HK-2 (cell line): ENCODE results near the gene IPO7.
A peak's percentile ranks its signal among the peaks of the same experiment; 100 is the strongest.
"Not testable (repeated sequence)": the region's sequence is repeated elsewhere in the genome, so short reads cannot be mapped to it uniquely, and the experiment has no call there.

ENCODE experiments used
- DNase-seq: peaks from one replicate; pipeline ENCODE4 v3.0.0-alpha.2; 2018; ENCODE audit not compliant: unreplicated experiment

IPO7 gene

DNA sequence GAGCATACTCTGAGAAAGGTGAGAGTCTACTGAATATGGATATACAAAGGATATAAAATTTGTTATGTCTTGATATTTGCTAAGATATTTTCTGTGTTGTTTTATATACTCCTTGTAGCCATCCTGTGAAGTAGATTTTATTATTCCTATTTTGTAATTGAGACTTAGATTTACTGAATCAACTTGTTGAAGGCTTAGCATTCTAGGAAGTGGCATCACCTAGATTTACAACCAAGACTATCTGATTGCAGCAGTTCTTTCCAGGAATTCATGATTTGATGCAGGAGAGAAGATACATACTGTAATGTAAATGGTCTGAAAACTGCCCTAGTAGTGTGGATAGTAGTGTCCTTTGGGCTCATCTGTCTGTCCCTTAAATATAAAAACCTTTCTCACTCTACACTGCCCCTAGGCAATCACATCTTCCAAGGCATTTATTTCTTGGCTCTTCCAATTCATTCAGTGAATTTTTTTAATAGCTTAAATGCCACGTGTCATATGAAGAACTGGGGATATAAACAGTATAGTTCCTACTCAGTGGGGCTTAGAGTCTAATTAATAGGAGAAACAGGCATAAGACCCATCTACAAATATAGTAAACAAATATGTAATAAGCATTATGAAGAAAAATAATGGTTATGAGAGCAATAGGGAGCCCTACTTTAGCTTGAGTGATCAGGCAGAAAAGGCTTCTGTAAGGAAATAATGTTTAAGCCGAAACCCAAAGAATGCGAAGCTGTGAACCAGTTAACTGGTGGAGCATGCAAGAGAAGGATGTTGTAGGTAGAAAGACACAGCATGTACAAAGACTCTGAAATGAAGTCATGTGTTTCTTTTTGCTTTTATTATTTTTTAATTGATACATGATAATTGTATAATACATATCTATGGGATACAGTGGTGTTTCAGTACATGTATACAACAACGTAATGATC lies 13.6 kb downstream of the IPO7 start:
- no peak for DNase-seq

DNA sequence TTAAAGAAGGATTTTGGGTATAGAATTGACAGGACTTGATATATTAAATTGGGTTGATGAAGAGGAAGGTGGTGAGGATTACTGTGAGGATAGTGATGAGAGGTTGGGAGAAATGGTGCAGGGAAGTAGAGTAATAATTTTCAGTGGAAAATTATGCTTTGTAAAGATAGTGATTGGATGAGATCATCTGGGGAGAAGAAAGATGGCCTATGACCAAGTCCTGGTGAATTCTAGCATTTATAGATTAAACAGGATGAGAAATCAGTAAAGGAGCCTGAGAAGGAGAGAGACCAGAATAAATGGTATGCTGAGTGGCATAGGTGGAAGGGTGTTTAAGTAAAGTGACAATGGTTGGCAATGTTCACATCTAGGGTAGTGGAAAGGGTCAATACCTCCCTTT lies 15.0 kb downstream of the IPO7 start:
- DNase-seq = no peak

DNA sequence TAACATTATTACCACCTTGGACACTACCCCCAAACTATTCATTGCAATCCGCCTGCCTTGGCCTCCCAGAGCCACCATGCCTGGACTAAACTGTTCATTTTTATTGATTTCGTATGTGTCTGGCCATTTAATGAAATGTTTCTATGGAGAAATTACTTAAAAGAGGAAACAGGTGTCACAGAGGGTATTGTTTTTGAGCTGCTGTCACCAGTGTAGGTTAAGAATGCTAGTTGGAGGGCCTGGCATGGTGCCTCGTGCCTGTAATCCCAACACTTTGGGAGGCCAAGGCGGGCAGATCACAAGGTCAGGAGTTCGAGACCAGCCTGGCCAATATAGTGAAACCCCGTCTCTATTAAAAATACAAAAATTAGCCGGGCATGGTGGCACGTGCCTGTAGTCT lies 17.4 kb downstream of the IPO7 start:
- not testable (repeated sequence) for DNase-seq

DNA sequence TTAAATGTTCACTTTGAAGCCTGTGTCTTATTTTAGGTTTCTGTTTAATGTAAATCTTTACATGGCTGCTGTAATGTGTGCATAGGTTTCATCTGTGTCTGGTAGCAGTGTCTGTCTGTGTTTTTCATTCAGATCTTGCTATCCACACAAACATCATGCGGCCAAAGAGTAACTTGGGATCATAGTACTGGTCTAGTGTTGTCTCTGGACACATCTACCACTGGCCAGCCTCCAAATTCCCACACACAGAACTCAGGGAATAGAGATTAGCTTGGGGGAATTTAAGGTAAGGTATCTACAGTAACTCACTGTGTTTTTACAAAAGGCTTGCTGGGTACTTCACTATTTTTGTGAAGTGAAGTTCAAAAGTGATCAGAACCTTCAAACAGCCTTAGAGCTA lies 44.3 kb downstream of the IPO7 start:
- DNase-seq = no peak

DNA sequence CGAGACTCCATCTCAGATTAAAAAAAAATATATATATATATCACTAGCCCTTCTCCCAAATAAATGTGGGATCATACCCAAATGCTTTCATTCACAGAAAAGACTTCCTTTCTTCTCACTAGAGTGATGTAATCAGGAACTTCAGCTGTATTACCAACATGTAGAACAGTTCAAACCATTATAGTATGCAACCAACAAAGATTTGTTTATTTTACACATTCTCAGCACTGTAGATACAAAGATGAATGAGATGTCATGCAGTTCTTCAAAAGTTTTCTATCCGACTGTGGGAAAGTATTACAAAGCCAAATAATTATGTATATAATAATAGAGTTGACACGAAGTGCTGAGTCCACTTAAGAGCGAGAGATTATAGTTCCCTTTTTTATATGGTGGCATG lies 54.2 kb downstream of the IPO7 start:
- no peak for DNase-seq

DNA sequence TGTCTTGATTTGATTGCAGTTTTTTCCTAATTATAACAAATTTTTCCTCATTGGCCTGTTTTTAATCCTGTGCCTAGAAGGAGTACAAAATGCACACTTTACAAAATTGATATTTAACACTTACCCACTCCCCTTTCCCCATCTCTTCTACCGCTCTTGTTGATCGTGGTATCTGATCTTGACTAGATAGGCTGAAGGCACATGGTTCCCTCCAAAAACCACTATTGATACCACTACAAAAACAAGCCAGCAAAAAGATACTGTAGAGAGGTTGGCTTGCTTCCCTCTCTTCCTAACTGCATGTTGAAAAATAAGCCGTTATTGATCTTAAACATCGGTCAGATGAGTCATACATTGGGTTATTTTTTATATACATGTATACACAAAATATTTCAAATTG lies 61.8 kb downstream of the IPO7 start:
- no peak for DNase-seq

DNA sequence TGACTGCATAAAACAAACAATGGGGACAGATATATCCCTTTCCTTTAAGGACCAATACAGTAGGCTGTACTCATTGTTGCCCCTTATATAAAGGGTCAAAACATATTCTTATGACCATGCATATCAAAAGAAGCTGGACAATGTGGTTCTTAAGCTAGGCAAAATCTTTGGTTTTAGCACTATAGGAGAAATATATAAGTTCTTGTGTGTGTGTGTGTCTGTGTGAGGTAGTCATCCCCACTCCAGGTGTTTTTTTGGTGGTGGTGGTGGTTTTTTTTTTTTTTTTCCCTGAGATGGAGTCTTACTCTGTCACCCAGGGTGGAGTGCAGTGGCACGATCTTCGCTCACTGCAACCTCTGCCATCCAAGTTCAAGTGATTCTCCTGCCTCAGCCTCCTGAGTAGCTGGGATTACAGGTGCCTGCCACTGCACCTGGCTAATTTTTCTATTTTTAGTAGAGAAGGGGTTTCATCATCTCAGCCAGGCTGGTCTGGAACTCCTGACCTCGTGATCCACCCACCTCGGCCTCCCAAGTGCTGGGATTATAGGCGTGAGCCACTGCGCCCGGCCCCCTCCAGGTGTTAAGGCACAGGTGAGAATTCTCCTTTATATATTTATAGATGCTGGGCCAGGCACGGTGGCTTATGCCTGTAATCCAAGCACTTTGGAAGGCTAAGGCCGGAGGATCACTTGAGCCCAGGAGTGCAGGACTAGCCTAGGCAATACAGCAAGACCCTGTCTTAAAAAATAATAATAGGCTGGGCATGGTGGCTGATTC lies 64.3 kb downstream of the IPO7 start:
- no peak for DNase-seq

DNA sequence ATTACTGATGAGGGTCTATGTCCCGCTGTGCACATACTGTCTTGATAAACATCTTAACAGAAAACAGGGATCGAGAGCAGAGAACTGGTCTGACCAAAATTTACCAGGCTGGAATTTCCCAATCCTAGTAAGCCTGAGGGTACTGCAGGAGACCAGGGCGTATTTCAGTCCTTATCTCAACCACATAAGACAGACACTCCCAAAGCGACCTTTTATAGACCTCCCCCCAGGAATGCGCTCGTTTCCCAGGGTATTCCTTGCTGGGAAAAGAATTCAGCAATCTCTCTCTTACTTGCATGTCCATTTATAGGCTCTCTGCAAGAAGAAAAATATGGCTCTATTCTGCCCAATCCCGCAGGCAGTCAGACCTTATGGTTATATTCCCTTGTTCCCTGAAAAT lies 67.6 kb downstream of the IPO7 start:
- DNase-seq = not testable (repeated sequence)

DNA sequence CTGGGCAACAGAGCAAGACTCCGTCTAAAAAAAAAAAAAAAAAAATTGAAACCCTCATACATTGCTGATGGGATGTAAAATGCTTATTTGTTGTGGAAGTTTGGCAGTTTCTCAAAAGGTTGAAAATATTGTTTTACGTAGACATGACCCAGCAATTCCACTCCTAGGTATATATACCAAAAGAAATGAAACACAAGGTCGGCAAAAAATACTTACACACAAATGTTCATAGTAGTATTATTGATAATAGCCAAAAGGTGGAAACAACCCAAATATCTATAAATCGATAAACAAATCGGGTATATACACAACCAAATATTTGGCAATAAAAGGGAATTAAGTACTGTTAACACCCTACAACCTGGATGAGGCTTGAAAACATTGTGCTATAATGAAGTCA lies 71.3 kb downstream of the IPO7 start:
- no peak for DNase-seq

DNA sequence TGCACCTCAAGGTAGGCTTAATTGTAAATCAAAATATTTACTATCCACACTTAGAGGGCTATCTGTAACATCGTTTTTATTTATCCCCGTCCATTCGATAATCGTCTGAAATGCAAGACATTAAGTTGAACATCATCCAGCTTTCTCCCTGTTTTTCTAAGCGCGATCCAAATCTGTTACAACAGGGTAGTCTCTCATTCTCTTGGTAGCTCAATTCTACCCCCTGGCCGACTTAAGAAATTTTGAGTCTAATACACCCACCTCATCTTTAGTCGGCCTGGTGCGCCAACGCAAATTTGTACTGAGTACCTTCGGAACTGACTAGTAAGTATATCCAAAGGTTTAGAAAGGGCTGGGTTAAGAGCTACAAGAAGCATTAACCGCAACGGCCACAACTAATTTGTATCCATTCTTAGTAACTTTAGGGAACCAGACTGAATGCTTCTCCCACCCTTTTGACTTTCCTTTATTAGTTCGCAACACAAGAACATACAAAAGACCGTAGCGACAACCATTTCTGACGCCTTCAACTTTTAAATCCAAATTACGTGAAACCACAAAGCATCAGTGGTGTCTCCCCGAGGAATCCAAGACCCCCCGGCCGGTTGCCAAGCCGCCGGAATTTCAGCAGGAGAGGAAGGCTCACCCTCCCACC lies 75.3 kb downstream of the IPO7 start:
- peak; percentile 21 for DNase-seq

DNA sequence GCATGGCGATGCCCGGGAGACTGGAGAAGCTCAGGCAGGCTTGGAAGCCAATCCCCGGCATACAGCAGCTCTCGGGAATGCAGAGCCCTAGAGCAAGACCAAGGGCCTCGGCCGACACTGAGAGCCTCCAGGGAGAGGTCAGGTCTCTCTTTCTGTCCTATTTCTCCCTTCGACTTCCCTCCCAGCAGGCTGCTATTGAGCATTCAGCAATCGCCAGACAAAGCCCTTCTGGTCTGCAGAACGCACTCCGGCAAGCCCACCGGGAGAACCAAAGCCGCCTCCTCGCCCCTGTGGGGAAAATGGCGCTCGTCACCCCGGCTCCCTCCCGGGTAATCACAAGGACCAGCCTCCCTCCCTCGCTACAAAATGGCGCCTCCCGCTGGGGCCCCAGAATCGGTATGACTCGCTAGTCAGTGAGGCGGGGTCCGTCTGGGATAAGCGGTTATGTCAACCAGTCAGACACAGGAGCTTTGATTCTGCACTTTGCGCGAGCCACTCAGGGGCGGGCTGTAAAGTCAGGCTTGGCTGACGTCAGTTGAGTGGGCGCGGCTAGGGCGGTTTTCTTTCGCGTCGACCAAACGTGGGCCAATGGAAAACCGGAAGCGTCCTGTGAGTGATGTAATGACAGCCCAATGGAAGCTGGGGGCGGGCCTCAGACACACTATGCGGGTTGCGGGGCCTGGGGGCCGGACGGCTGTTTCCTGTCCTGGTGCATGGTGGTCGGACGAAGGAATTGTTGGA lies 76.0 kb downstream of the IPO7 start, which contains the start of gene ZNF143:
ZNF143 (plus strand) TSS at position 691 of the 741 bp plus-strand sequence. CDS start 10,297 bp downstream, outside the sequence.
- peak; percentile 98 for DNase-seq

DNA sequence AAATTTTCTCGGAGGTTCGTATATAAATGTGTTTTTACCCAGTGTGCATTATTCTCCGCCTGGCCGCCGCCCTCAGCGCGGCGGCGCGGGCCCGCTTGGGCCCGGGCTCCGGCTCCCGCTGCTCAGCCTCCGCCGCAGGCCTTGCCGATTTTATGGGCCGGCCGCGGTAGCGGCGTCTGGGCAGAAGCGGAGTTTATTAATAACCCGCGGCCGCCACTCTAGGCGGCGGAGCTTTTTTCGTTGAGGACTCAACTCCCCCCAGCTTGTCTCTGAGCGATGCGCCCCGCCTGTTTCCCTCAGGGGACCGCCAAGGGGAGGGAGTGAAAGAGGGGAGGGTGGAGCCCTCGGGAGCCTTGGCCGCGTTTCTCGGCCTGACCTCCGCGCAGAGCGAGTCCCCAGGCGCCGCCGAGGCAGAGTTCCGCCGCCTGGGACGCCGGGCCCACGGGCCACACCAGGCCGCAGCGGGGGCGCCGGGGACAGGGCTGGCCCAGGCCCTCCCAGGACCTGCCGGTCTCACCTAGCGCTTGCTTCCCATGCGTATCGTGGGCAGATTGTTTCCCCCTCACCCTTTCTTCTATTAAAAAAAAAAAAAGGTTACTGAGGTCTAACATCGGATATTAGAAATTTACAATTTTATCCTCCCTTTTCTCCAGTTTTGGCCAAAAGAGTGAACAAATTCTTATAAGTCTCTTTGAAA lies 76.8 kb downstream of the IPO7 start:
- peak; percentile 80 for DNase-seq

DNA sequence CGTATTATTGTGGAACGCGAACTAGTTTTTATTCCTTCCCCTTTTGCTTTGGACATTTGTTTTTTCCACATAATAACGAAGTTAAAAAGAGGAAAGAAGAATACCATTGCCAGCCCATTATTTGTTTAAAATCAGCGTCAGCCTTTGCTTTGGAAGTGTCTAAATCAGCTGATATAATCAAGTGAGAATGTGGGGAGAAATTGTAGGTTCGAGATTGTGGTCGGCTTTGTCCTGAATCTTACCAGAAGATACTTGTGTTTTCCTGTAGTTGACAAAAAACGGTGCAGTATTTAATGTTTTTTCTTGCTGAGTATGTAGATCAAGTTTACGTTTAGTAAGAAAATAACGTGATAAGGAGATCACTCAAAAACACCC lies 77.3 kb downstream of the IPO7 start:
- no peak for DNase-seq

DNA sequence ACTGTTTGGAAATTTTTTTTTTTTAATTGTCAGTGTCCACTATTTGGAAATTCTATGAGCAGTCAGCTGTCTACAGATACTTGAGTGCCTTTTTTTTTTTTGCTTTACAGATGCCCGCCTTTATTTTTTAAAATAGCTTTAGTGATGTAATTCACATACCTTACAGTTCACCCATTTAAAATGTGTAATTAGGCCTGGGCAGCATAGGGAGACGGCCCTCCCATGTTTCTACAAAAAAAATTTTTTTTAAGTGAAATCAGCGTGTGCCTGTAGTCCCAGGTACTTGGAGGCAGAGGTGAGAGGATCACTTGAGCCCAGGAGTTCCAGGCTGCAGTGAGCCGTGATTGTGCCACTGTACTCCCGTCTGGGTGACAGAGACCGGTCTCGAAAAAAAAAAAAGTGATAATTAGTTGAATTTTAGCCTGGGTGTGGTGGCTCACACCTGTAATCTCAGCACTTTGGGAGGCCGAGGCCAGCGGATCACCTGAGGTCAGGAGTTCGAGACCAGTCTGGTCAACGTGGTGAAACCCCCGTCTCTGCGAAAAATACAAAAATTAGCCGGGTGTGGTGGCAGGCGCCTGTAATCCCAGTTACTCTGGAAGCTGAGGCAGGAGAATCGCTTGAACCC lies 77.8 kb downstream of the IPO7 start:
- DNase-seq = no peak

DNA sequence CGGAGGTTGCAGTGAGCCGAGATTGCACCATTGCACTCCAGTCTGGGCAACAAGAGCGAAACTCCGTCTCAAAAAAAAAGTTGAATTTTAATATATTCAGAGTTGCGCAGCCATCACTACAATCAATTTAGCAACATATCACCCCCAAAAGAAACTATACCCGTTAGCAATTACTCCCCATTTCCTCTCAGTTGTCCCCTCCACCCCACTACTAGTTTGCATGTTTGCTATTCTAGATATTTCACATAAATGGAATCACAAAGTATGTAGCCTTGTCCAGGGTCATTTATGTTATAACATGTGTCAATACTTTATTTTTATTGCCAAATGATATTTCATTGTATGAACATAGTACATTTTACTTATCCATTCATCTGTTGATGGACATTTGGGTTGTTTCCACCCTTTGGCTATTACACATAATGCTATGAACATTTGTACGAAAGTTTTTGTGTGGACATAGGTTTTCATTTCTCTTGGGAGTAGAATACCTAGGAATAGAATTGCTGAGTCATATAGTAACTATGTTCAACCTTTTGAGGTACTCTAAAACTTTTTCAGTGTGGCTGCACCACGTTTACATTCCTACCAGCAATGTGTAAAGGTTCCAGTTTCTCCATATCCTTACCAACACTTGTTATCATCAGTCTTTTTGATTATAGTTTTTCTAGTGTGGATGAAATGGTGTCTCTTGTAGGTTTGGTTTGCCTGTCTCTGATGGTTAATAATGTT lies 78.5 kb downstream of the IPO7 start:
- no peak for DNase-seq

DNA sequence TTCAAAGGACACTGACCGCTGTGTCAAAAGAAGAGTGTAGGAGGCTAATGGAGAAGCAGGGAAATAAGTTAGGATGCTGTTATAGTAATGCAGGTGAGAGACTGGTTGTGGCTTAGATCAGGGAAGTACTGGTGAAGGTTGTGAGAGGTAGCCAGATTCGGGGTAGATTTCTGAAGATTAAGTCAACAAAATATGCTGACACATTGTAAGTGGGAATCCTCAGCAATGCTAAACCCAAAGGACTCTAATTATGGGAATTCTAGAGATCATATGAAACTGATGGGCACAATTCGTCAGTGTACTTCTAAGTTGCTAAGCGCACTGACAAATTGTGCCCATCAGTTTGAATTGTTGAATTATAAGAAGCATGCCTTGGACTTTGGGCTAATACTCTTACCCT lies 86.3 kb downstream of the IPO7 start:
- DNase-seq = no peak

DNA sequence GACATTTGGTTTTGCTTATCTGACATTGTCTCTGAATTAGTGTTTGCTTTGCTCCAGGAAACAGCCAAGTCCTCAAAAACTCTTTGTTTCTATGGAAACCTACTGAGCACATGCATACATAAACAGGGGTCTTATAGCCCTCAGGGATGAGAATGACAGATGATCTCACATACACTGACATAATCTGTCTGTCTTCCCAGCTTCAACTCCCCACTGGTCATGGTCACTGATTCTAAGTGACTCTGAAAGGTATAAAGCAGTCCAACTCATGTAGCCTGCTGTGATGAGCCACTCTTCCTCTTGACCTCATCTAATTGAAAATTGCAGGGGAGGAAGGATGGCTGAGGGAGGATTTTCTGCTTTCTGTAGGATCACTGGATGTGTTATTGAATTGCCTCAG lies 89.0 kb downstream of the IPO7 start:
- no peak for DNase-seq

DNA sequence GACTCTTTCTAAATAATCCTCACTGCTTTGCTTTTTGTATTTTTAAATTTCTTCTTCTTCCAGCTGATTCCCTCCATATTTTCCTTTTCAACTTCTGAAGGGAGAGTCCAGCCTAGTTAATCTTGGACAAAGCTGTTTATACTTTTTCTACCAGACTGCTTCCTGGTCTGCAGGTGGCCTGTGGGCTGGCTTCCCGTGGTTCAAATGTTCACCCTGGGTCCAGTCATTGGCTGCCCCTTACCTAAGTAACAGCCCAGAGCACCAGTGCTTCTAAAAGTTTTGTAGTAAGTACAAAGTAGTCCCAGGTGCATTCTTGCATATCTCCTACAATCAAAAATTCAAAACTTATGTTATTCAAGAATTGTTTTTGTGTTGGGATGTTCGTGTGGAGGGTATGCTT lies 95.4 kb downstream of the IPO7 start:
- no peak for DNase-seq

DNA sequence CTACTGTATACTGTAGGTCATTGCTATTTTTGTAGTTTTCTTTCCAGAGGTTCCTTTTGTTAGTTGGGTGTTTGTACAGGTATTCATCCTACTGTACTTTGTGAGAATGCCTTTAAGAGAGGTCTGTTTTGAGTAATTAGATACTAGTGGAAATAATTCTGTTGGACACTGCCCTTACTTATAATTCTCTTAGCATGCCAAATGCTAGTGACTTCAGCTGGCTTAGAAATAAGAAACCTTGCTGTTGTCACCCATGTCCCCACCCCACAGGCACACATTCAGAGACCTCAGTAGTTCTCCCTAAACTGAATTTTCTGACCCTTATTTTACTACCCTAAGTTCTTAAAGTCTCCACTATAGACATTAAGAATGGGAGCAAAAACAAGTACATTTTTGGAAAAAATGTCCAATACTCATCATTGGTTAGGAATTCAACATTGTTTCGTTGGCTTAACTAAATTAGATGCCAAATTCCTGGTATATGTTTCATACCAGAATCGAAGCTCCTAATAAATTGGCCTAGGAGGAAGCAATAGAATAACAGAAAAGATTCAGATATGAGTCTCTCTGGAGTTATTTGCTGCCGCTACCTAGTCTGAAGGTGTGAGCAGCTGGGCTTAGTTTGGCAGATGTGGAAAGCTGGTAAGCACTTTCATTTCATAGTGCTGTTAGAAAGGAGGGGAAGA lies 104.8 kb downstream of the IPO7 start:
- no peak for DNase-seq
